GM23338 (cell line): ENCODE measurements around the gene PERCC1. TPM values are rescaled to one million over a fixed set of nuclear protein-coding genes. Genes with fewer than 3 reads are reported as not detected.

ENCODE experiments used
- ATAC-seq: fragments of 200-7000 bp; cut with Tn5 transposase; 3 replicates; pipeline ENCODE4 v1.9.1; 2020
- DNase-seq: peaks from one replicate; pipeline ENCODE4 v3.0.0-alpha.2; 2015; ENCODE audit warnings: low spot score
- H2AFZ ChIP-seq: fragments of 200-600 bp; sonication (generic); 2 replicates; pipeline ENCODE4 v1.8.0; 2016; ENCODE audit warnings: antibody characterized with exemption, mild to moderate bottlenecking, moderate library complexity
- H3F3A ChIP-seq: fragments of 200-600 bp; sonication (generic); replicated peaks from 2 replicates; pipeline ENCODE4 v1.8.0; 2017; ENCODE audit warnings: antibody characterized with exemption, mixed run types, low read depth
- H3K27ac ChIP-seq: fragments of 200-600 bp; sonication (generic); 2 replicates; pipeline ENCODE4 v1.6.1; 2016; ENCODE audit warnings: low read depth
- H3K27me3 ChIP-seq: fragments of 200-600 bp; sonication (generic); 2 replicates; pipeline ENCODE4 v1.8.0; 2016; ENCODE audit warnings: mild to moderate bottlenecking, mixed run types, moderate library complexity; ENCODE audit not compliant: insufficient read depth
- H3K36me3 ChIP-seq: fragments of 200-600 bp; sonication (generic); 2 replicates; pipeline ENCODE4 v1.8.0; 2016; ENCODE audit warnings: mild to moderate bottlenecking; ENCODE audit not compliant: insufficient read depth
- H3K4me1 ChIP-seq: fragments of 200-600 bp; sonication (generic); 2 replicates; pipeline ENCODE4 v1.8.0; 2016; ENCODE audit warnings: mild to moderate bottlenecking, moderate library complexity; ENCODE audit not compliant: insufficient read depth
- H3K4me2 ChIP-seq: fragments of 200-600 bp; sonication (generic); 2 replicates; pipeline ENCODE4 v1.7.1; 2017; ENCODE audit warnings: mixed run types
- H3K4me3 ChIP-seq: fragments of 200-600 bp; sonication (generic); 2 replicates; pipeline ENCODE4 v1.6.1; 2016; ENCODE audit warnings: mixed run types
- H3K79me2 ChIP-seq: fragments of 200-600 bp; sonication (generic); replicated peaks from 2 replicates; pipeline ENCODE4 v1.8.0; 2017; ENCODE audit warnings: mild to moderate bottlenecking; ENCODE audit not compliant: insufficient read depth
- H3K9me2 ChIP-seq: fragments of 200-600 bp; sonication (generic); 2 replicates; pipeline ENCODE4 v1.8.0; 2017; ENCODE audit not compliant: insufficient read depth
- H4K20me1 ChIP-seq: fragments of 200-600 bp; sonication (generic); replicated peaks from 2 replicates; pipeline ENCODE4 v1.8.0; 2017; ENCODE audit warnings: mild to moderate bottlenecking; ENCODE audit not compliant: insufficient read depth
- H3K27ac Mint-ChIP-seq: 2 replicates; pipeline ENCODE4 v1.8.0; 2020; ENCODE audit warnings: inconsistent platforms, mild to moderate bottlenecking, moderate library complexity, mixed read lengths
- H3K27me3 Mint-ChIP-seq: 3 replicates; pipeline ENCODE4 v1.8.0; 2022; ENCODE audit warnings: low read depth, mild to moderate bottlenecking, moderate library complexity, mixed read lengths, inconsistent platforms; ENCODE audit not compliant: insufficient read depth, poor library complexity
- H3K36me3 Mint-ChIP-seq: 3 replicates; pipeline ENCODE4 v1.8.0; 2021; ENCODE audit warnings: low read depth, mild to moderate bottlenecking, inconsistent platforms, moderate library complexity, mixed read lengths
- H3K4me1 Mint-ChIP-seq: 3 replicates; pipeline ENCODE4 v1.8.0; 2020; ENCODE audit warnings: mild to moderate bottlenecking, inconsistent platforms, mixed read lengths
- H3K4me3 Mint-ChIP-seq: 3 replicates; pipeline ENCODE4 v1.8.0; 2021; ENCODE audit warnings: moderate library complexity, mild to moderate bottlenecking, inconsistent platforms, mixed read lengths
- H3K9me3 Mint-ChIP-seq: 3 replicates; pipeline ENCODE4 v1.8.0; 2020; ENCODE audit warnings: moderate library complexity, mild to moderate bottlenecking, inconsistent platforms, mixed read lengths
- EZH2 ChIP-seq: fragments of 200-600 bp; sonication (generic); IDR thresholded peaks from one replicate; pipeline ENCODE4 v1.8.0; 2017; ENCODE audit warnings: antibody characterized with exemption, mild to moderate bottlenecking, low read depth; ENCODE audit not compliant: unreplicated experiment
- JUNB ChIP-seq: IDR thresholded peaks from one replicate; pipeline ENCODE4 v1.6.1; 2016; ENCODE audit warnings: antibody characterized with exemption; ENCODE audit not compliant: unreplicated experiment
- NANOG ChIP-seq: IDR thresholded peaks from 2 replicates; pipeline ENCODE4 v1.6.1; 2016; ENCODE audit warnings: antibody characterized with exemption, borderline replicate concordance
- STAT1 ChIP-seq: IDR thresholded peaks from one replicate; pipeline ENCODE4 v1.6.1; 2016; ENCODE audit warnings: antibody characterized with exemption; ENCODE audit not compliant: unreplicated experiment
- ZNF331 ChIP-seq: fragments of 250-450 bp; sonication (Bioruptor Pico); IDR thresholded peaks from 2 replicates; pipeline ENCODE4 v1.5.0; 2020; ENCODE audit warnings: low read depth, mild to moderate bottlenecking, moderate library complexity
- polyA plus RNA-seq: library from polyadenylated mRNA; unstranded; fragments of >200 nt; fragmentation: Nextera tagmentation; extraction: Ambion mirVana; gene quantifications from 2 replicates; pipeline ENCODE4 v1.2.1, GENCODE V29; 2016
- total RNA-seq: library from RNA; depleted of rRNA; stranded (reverse); fragments of >200 nt; shearing (Covaris generic); gene quantifications from 2 replicates; pipeline ENCODE4 v1.2.3, GENCODE V29; 2014
- TF ChIP-seq, protein P1 (sequence below), 2 experiments: fragments of 200-600 bp in 1 of 2; sonication (generic) in 1 of 2; conservative IDR thresholded peaks; 2 replicates each; pipeline versions ENCODE4 v1.5.1 to v1.6.1; 2016 to 2017; ENCODE audit warnings: antibody characterized with exemption in 2 of 2, low read depth in 2 of 2, mild to moderate bottlenecking in 2 of 2, moderate library complexity in 1 of 2
- TF ChIP-seq, protein P2 (sequence below): IDR thresholded peaks from one replicate; pipeline ENCODE4 v1.6.1; 2018; ENCODE audit warnings: antibody characterized with exemption; ENCODE audit not compliant: unreplicated experiment
- TF ChIP-seq, protein P3 (sequence below): IDR thresholded peaks from 2 replicates; pipeline ENCODE4 v1.6.1; 2016; ENCODE audit warnings: antibody characterized with exemption

Gene PERCC1
- total and polyA plus RNA-seq, 2 experiments from 2014 or later = not detected

DNA sequence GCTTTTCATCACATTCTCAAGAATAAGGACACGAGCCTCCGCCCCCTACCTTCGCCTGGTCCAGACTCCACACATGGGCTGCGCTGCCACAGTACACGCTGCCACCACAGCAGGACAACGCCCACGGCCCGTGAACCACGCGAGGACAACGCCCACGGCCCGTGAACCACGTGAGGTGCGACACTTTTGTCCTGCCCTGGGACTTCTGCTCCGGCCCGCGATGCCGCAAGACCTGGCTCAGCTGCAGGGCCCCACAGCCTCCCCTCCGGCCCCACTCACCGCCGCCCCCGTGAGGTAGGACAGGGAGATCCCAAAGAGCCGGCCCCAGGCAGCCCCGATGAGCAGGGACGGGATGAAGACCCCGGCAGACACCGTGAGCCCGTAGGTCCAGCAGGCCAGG lies 19.3 kb downstream of the PERCC1 start:
- no peaks in the 10 kb centered on the region for H3K9me3 Mint-ChIP-seq
- H3K27me3 Mint-ChIP-seq = peaks cover 9% of the 10 kb centered on the region
- ATAC-seq (peak; percentile 73), DNase-seq (peak; percentile 52)
- H4K20me1 ChIP-seq = no peaks in the 10 kb centered on the region
- H3K4me1 ChIP-seq = no peaks in the 10 kb centered on the region
- peaks cover 12% of the 10 kb centered on the region for H3K36me3 Mint-ChIP-seq
- H3K27ac Mint-ChIP-seq = peak overlapping the region; percentile 82; the same call in 1 of the 2 replicates
- H3K4me1 Mint-ChIP-seq = no peaks in the 10 kb centered on the region
- H3K79me2 ChIP-seq = no peaks in the 10 kb centered on the region
- no peaks in the 10 kb centered on the region for H3K36me3 ChIP-seq
- H3K4me3 Mint-ChIP-seq = no peak overlapping the region
- no peak overlapping the region for H2AFZ ChIP-seq
- TF ChIP-seq, protein P1, sequence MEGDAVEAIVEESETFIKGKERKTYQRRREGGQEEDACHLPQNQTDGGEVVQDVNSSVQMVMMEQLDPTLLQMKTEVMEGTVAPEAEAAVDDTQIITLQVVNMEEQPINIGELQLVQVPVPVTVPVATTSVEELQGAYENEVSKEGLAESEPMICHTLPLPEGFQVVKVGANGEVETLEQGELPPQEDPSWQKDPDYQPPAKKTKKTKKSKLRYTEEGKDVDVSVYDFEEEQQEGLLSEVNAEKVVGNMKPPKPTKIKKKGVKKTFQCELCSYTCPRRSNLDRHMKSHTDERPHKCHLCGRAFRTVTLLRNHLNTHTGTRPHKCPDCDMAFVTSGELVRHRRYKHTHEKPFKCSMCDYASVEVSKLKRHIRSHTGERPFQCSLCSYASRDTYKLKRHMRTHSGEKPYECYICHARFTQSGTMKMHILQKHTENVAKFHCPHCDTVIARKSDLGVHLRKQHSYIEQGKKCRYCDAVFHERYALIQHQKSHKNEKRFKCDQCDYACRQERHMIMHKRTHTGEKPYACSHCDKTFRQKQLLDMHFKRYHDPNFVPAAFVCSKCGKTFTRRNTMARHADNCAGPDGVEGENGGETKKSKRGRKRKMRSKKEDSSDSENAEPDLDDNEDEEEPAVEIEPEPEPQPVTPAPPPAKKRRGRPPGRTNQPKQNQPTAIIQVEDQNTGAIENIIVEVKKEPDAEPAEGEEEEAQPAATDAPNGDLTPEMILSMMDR (conservative IDR thresholded peaks at IDR 0.05; ENCODE audit: low read depth in 2 of 2) = peak; percentile 21 to 56; a peak in 2 of 4 replicates
- no peak for TF ChIP-seq ZNF331 (CRISPR knock-in tag)
- H3K27me3 ChIP-seq = no peaks in the 10 kb centered on the region
- H3K9me2 ChIP-seq = no peaks in the 10 kb centered on the region
- H3K27ac ChIP-seq = no peak overlapping the region
- no peak overlapping the region for H3K4me2 ChIP-seq
- H3F3A ChIP-seq = no peaks in the 10 kb centered on the region
- no peak overlapping the region for H3K4me3 ChIP-seq

DNA sequence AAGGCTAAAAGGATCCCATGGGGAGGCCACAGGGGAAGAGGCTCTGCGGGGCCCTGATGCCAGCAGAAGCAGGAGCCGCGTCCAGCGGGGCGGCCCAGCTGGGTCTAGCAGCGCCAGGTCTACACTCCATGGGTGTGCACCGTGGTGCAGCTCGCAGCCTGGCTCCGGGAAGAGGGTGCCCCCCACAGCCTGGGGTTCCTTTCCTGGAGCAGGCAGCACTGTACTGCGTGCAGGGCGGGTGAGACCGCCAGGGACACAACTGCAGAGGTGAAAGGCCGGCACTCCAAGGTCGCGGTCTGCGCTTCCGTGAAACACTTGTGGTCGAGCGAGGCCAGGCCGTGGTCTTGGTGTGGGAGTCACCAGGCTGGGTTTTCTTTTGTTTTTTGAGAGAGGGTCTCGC lies 20.0 kb downstream of the PERCC1 start:
- no peak for TF ChIP-seq STAT1
- TF ChIP-seq JUNB = no peak
- TF ChIP-seq, protein P2, sequence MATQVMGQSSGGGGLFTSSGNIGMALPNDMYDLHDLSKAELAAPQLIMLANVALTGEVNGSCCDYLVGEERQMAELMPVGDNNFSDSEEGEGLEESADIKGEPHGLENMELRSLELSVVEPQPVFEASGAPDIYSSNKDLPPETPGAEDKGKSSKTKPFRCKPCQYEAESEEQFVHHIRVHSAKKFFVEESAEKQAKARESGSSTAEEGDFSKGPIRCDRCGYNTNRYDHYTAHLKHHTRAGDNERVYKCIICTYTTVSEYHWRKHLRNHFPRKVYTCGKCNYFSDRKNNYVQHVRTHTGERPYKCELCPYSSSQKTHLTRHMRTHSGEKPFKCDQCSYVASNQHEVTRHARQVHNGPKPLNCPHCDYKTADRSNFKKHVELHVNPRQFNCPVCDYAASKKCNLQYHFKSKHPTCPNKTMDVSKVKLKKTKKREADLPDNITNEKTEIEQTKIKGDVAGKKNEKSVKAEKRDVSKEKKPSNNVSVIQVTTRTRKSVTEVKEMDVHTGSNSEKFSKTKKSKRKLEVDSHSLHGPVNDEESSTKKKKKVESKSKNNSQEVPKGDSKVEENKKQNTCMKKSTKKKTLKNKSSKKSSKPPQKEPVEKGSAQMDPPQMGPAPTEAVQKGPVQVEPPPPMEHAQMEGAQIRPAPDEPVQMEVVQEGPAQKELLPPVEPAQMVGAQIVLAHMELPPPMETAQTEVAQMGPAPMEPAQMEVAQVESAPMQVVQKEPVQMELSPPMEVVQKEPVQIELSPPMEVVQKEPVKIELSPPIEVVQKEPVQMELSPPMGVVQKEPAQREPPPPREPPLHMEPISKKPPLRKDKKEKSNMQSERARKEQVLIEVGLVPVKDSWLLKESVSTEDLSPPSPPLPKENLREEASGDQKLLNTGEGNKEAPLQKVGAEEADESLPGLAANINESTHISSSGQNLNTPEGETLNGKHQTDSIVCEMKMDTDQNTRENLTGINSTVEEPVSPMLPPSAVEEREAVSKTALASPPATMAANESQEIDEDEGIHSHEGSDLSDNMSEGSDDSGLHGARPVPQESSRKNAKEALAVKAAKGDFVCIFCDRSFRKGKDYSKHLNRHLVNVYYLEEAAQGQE = no peak
- TF ChIP-seq ZNF331 (CRISPR knock-in tag) = no peak
- TF ChIP-seq, protein P1 (conservative IDR thresholded peaks at IDR 0.05; ENCODE audit: low read depth in 2 of 2) = no peak
- TF ChIP-seq, protein P3, sequence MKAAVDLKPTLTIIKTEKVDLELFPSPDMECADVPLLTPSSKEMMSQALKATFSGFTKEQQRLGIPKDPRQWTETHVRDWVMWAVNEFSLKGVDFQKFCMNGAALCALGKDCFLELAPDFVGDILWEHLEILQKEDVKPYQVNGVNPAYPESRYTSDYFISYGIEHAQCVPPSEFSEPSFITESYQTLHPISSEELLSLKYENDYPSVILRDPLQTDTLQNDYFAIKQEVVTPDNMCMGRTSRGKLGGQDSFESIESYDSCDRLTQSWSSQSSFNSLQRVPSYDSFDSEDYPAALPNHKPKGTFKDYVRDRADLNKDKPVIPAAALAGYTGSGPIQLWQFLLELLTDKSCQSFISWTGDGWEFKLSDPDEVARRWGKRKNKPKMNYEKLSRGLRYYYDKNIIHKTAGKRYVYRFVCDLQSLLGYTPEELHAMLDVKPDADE = no peak
- no peak for TF ChIP-seq EZH2
- TF ChIP-seq NANOG = no peak
- ATAC-seq = no peak
- Mint-ChIP-seq H3K27me3 (peaks cover 9% of the 10 kb centered on the region), H3K27ac (no peak overlapping the region), H3K4me3 (no peak overlapping the region), H3K9me3 (no peaks in the 10 kb centered on the region), H3K4me1 (no peaks in the 10 kb centered on the region), H3K36me3 (peaks cover 12% of the 10 kb centered on the region)
- Histone ChIP-seq H4K20me1 (no peaks in the 10 kb centered on the region), H2AFZ (no peak overlapping the region), H3F3A (no peaks in the 10 kb centered on the region), H3K4me1 (no peaks in the 10 kb centered on the region), H3K79me2 (no peaks in the 10 kb centered on the region), H3K27ac (no peak overlapping the region), H3K27me3 (no peaks in the 10 kb centered on the region), H3K9me2 (no peaks in the 10 kb centered on the region), H3K36me3 (no peaks in the 10 kb centered on the region), H3K4me3 (no peak overlapping the region), H3K4me2 (no peak overlapping the region)
- no peak for DNase-seq
